ENCODE data around the gene VILL.
"Not testable (repeated sequence)": the region's sequence is repeated elsewhere in the genome, so short reads cannot be mapped to it uniquely, and the experiment has no call there.

The VILL gene

GRCh38 chr3:38039899-38040261 lies 49.3 kb downstream of the VILL start:
- DNase-seq: peak; percentile 55

- DNase-seq: no peak
Measured at GRCh38 chr3:38040401-38040800, 49.8 kb downstream of the VILL start.

GRCh38 chr3:38043486-38043885 lies 52.9 kb downstream of the VILL start:
- DNase-seq: no peak

GRCh38 chr3:38046027-38046426 lies 55.4 kb downstream of the VILL start:
- no peak for DNase-seq

GRCh38 chr3:38046821-38047220 lies 56.2 kb downstream of the VILL start:
- no peak for DNase-seq

GRCh38 chr3:38047896-38048295 lies 57.3 kb downstream of the VILL start:
- no peak for DNase-seq

GRCh38 chr3:38049358-38050126 lies 59.0 kb downstream of the VILL start:
- DNase-seq: no peak

GRCh38 chr3:38051131-38051530 lies 60.5 kb downstream of the VILL start:
- no peak for DNase-seq

- DNase-seq: not testable (repeated sequence)
Measured at GRCh38 chr3:38053286-38053685, 62.7 kb downstream of the VILL start.

GRCh38 chr3:38053813-38054498 lies 63.4 kb downstream of the VILL start:
- not testable (repeated sequence) for DNase-seq

- no peak for DNase-seq
Measured at GRCh38 chr3:38054499-38055001, 64.0 kb downstream of the VILL start.

All from stimulated activated CD8-positive, alpha-beta memory T cell treated with anti-CD3 and anti-CD28 coated beads, Interleukin-4, amount 100 ng/mL, for 48 hours (primary cell).